GM23338 (cell line): Measurements from ENCODE around the gene KIF6. TPM values are rescaled to one million over a fixed set of nuclear protein-coding genes. Genes with fewer than 3 reads are reported as not detected.

ENCODE experiments used
- ATAC-seq: fragments of 200-7000 bp; cut with Tn5 transposase; 3 replicates; pipeline ENCODE4 v1.9.1; 2020
- DNase-seq: peaks from one replicate; pipeline ENCODE4 v3.0.0-alpha.2; 2015; ENCODE audit warnings: low spot score
- H2AFZ ChIP-seq: fragments of 200-600 bp; sonication (generic); 2 replicates; pipeline ENCODE4 v1.8.0; 2016; ENCODE audit warnings: antibody characterized with exemption, mild to moderate bottlenecking, moderate library complexity
- H3F3A ChIP-seq: fragments of 200-600 bp; sonication (generic); replicated peaks from 2 replicates; pipeline ENCODE4 v1.8.0; 2017; ENCODE audit warnings: antibody characterized with exemption, mixed run types, low read depth
- H3K27ac ChIP-seq: fragments of 200-600 bp; sonication (generic); 2 replicates; pipeline ENCODE4 v1.6.1; 2016; ENCODE audit warnings: low read depth
- H3K27me3 ChIP-seq: fragments of 200-600 bp; sonication (generic); 2 replicates; pipeline ENCODE4 v1.8.0; 2016; ENCODE audit warnings: mild to moderate bottlenecking, mixed run types, moderate library complexity; ENCODE audit not compliant: insufficient read depth
- H3K36me3 ChIP-seq: fragments of 200-600 bp; sonication (generic); 2 replicates; pipeline ENCODE4 v1.8.0; 2016; ENCODE audit warnings: mild to moderate bottlenecking; ENCODE audit not compliant: insufficient read depth
- H3K4me1 ChIP-seq: fragments of 200-600 bp; sonication (generic); 2 replicates; pipeline ENCODE4 v1.8.0; 2016; ENCODE audit warnings: mild to moderate bottlenecking, moderate library complexity; ENCODE audit not compliant: insufficient read depth
- H3K4me2 ChIP-seq: fragments of 200-600 bp; sonication (generic); 2 replicates; pipeline ENCODE4 v1.7.1; 2017; ENCODE audit warnings: mixed run types
- H3K4me3 ChIP-seq: fragments of 200-600 bp; sonication (generic); 2 replicates; pipeline ENCODE4 v1.6.1; 2016; ENCODE audit warnings: mixed run types
- H3K79me2 ChIP-seq: fragments of 200-600 bp; sonication (generic); replicated peaks from 2 replicates; pipeline ENCODE4 v1.8.0; 2017; ENCODE audit warnings: mild to moderate bottlenecking; ENCODE audit not compliant: insufficient read depth
- H3K9me2 ChIP-seq: fragments of 200-600 bp; sonication (generic); 2 replicates; pipeline ENCODE4 v1.8.0; 2017; ENCODE audit not compliant: insufficient read depth
- H4K20me1 ChIP-seq: fragments of 200-600 bp; sonication (generic); replicated peaks from 2 replicates; pipeline ENCODE4 v1.8.0; 2017; ENCODE audit warnings: mild to moderate bottlenecking; ENCODE audit not compliant: insufficient read depth
- H3K27ac Mint-ChIP-seq: 2 replicates; pipeline ENCODE4 v1.8.0; 2020; ENCODE audit warnings: inconsistent platforms, mild to moderate bottlenecking, moderate library complexity, mixed read lengths
- H3K27me3 Mint-ChIP-seq: 3 replicates; pipeline ENCODE4 v1.8.0; 2022; ENCODE audit warnings: low read depth, mild to moderate bottlenecking, moderate library complexity, mixed read lengths, inconsistent platforms; ENCODE audit not compliant: insufficient read depth, poor library complexity
- H3K36me3 Mint-ChIP-seq: 3 replicates; pipeline ENCODE4 v1.8.0; 2021; ENCODE audit warnings: low read depth, mild to moderate bottlenecking, inconsistent platforms, moderate library complexity, mixed read lengths
- H3K4me1 Mint-ChIP-seq: 3 replicates; pipeline ENCODE4 v1.8.0; 2020; ENCODE audit warnings: mild to moderate bottlenecking, inconsistent platforms, mixed read lengths
- H3K4me3 Mint-ChIP-seq: 3 replicates; pipeline ENCODE4 v1.8.0; 2021; ENCODE audit warnings: moderate library complexity, mild to moderate bottlenecking, inconsistent platforms, mixed read lengths
- H3K9me3 Mint-ChIP-seq: 3 replicates; pipeline ENCODE4 v1.8.0; 2020; ENCODE audit warnings: moderate library complexity, mild to moderate bottlenecking, inconsistent platforms, mixed read lengths
- CREB1 ChIP-seq: fragments of 250-450 bp; sonication (Bioruptor Pico); IDR thresholded peaks from 2 replicates; pipeline ENCODE4 v1.5.0; 2020; ENCODE audit warnings: low read depth, mild to moderate bottlenecking, moderate library complexity
- EZH2 ChIP-seq: fragments of 200-600 bp; sonication (generic); IDR thresholded peaks from one replicate; pipeline ENCODE4 v1.8.0; 2017; ENCODE audit warnings: antibody characterized with exemption, mild to moderate bottlenecking, low read depth; ENCODE audit not compliant: unreplicated experiment
- EZH2phosphoT487 ChIP-seq: fragments of 200-600 bp; sonication (generic); IDR thresholded peaks from one replicate; pipeline ENCODE4 v1.8.1; 2018; ENCODE audit warnings: antibody characterized with exemption; ENCODE audit not compliant: unreplicated experiment
- JUNB ChIP-seq: IDR thresholded peaks from one replicate; pipeline ENCODE4 v1.6.1; 2016; ENCODE audit warnings: antibody characterized with exemption; ENCODE audit not compliant: unreplicated experiment
- NANOG ChIP-seq: IDR thresholded peaks from 2 replicates; pipeline ENCODE4 v1.6.1; 2016; ENCODE audit warnings: antibody characterized with exemption, borderline replicate concordance
- POLR2AphosphoS5 ChIP-seq: IDR thresholded peaks from 2 replicates; pipeline ENCODE4 v1.6.1; 2016; ENCODE audit warnings: antibody characterized with exemption, low read depth
- REST ChIP-seq: IDR thresholded peaks from one replicate; pipeline ENCODE4 v1.6.1; 2018; ENCODE audit warnings: antibody characterized with exemption; ENCODE audit not compliant: unreplicated experiment
- STAT1 ChIP-seq: IDR thresholded peaks from one replicate; pipeline ENCODE4 v1.6.1; 2016; ENCODE audit warnings: antibody characterized with exemption; ENCODE audit not compliant: unreplicated experiment
- ZNF114 ChIP-seq: fragments of 250-450 bp; sonication (Bioruptor Pico); IDR thresholded peaks from 2 replicates; pipeline ENCODE4 v1.5.0; 2020; ENCODE audit warnings: mild to moderate bottlenecking, moderate library complexity
- ZNF331 ChIP-seq: fragments of 250-450 bp; sonication (Bioruptor Pico); IDR thresholded peaks from 2 replicates; pipeline ENCODE4 v1.5.0; 2020; ENCODE audit warnings: low read depth, mild to moderate bottlenecking, moderate library complexity
- polyA plus RNA-seq: library from polyadenylated mRNA; unstranded; fragments of >200 nt; fragmentation: Nextera tagmentation; extraction: Ambion mirVana; gene quantifications from 2 replicates; pipeline ENCODE4 v1.2.1, GENCODE V29; 2016
- total RNA-seq: library from RNA; depleted of rRNA; stranded (reverse); fragments of >200 nt; shearing (Covaris generic); gene quantifications from 2 replicates; pipeline ENCODE4 v1.2.3, GENCODE V29; 2014
- TF ChIP-seq, protein P1 (sequence below), 2 experiments: fragments of 200-600 bp in 1 of 2; sonication (generic) in 1 of 2; conservative IDR thresholded peaks; 2 replicates each; pipeline versions ENCODE4 v1.5.1 to v1.6.1; 2016 to 2017; ENCODE audit warnings: antibody characterized with exemption in 2 of 2, low read depth in 2 of 2, mild to moderate bottlenecking in 2 of 2, moderate library complexity in 1 of 2
- TF ChIP-seq, protein P2 (sequence below): fragments of 250-450 bp; sonication (Bioruptor Pico); IDR thresholded peaks from 2 replicates; pipeline ENCODE4 v1.5.0; 2020; ENCODE audit warnings: mild to moderate bottlenecking, moderate library complexity
- TF ChIP-seq, protein P3 (sequence below): IDR thresholded peaks from 2 replicates; pipeline ENCODE4 v1.6.1; 2016; ENCODE audit warnings: antibody characterized with exemption

KIF6 gene
- total and polyA plus RNA-seq, 2 experiments from 2014 or later, result 0.87 to 1.7 TPM

- no peaks in the 10 kb centered on the region; the same call in 2 of the 3 replicates for H3K4me1 Mint-ChIP-seq
- Histone ChIP-seq H3K27ac (no peak overlapping the region), H2AFZ (no peak overlapping the region), H3F3A (no peaks in the 10 kb centered on the region), H3K9me2 (peaks cover 7% of the 10 kb centered on the region; the same call in 1 of the 2 replicates), H3K27me3 (no peaks in the 10 kb centered on the region), H3K4me3 (no peak overlapping the region), H3K36me3 (no peaks in the 10 kb centered on the region), H3K4me1 (peaks cover 6% of the 10 kb centered on the region; the same call in 1 of the 2 replicates), H3K79me2 (no peaks in the 10 kb centered on the region), H4K20me1 (no peaks in the 10 kb centered on the region), H3K4me2 (no peak overlapping the region)
- no peak overlapping the region for H3K4me3 Mint-ChIP-seq
- ATAC-seq, result no peak
- peaks cover 1% of the 10 kb centered on the region for H3K27me3 Mint-ChIP-seq
- H3K9me3 Mint-ChIP-seq, result no peaks in the 10 kb centered on the region
- DNase-seq, result no peak
- H3K36me3 Mint-ChIP-seq, result no peaks in the 10 kb centered on the region
- H3K27ac Mint-ChIP-seq, result no peak overlapping the region
- TF ChIP-seq NANOG (no peak), JUNB (no peak), POLR2AphosphoS5 (no peak), STAT1 (no peak), ZNF114 (CRISPR knock-in tag) (no peak), EZH2 (no peak), CREB1 (CRISPR knock-in tag) (no peak), REST (no peak), ZNF331 (no peak), EZH2phosphoT487 (no peak)
- TF ChIP-seq, protein P1, sequence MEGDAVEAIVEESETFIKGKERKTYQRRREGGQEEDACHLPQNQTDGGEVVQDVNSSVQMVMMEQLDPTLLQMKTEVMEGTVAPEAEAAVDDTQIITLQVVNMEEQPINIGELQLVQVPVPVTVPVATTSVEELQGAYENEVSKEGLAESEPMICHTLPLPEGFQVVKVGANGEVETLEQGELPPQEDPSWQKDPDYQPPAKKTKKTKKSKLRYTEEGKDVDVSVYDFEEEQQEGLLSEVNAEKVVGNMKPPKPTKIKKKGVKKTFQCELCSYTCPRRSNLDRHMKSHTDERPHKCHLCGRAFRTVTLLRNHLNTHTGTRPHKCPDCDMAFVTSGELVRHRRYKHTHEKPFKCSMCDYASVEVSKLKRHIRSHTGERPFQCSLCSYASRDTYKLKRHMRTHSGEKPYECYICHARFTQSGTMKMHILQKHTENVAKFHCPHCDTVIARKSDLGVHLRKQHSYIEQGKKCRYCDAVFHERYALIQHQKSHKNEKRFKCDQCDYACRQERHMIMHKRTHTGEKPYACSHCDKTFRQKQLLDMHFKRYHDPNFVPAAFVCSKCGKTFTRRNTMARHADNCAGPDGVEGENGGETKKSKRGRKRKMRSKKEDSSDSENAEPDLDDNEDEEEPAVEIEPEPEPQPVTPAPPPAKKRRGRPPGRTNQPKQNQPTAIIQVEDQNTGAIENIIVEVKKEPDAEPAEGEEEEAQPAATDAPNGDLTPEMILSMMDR (conservative IDR thresholded peaks at IDR 0.05; ENCODE audit: low read depth in 2 of 2), result no peak
- TF ChIP-seq, protein P2, sequence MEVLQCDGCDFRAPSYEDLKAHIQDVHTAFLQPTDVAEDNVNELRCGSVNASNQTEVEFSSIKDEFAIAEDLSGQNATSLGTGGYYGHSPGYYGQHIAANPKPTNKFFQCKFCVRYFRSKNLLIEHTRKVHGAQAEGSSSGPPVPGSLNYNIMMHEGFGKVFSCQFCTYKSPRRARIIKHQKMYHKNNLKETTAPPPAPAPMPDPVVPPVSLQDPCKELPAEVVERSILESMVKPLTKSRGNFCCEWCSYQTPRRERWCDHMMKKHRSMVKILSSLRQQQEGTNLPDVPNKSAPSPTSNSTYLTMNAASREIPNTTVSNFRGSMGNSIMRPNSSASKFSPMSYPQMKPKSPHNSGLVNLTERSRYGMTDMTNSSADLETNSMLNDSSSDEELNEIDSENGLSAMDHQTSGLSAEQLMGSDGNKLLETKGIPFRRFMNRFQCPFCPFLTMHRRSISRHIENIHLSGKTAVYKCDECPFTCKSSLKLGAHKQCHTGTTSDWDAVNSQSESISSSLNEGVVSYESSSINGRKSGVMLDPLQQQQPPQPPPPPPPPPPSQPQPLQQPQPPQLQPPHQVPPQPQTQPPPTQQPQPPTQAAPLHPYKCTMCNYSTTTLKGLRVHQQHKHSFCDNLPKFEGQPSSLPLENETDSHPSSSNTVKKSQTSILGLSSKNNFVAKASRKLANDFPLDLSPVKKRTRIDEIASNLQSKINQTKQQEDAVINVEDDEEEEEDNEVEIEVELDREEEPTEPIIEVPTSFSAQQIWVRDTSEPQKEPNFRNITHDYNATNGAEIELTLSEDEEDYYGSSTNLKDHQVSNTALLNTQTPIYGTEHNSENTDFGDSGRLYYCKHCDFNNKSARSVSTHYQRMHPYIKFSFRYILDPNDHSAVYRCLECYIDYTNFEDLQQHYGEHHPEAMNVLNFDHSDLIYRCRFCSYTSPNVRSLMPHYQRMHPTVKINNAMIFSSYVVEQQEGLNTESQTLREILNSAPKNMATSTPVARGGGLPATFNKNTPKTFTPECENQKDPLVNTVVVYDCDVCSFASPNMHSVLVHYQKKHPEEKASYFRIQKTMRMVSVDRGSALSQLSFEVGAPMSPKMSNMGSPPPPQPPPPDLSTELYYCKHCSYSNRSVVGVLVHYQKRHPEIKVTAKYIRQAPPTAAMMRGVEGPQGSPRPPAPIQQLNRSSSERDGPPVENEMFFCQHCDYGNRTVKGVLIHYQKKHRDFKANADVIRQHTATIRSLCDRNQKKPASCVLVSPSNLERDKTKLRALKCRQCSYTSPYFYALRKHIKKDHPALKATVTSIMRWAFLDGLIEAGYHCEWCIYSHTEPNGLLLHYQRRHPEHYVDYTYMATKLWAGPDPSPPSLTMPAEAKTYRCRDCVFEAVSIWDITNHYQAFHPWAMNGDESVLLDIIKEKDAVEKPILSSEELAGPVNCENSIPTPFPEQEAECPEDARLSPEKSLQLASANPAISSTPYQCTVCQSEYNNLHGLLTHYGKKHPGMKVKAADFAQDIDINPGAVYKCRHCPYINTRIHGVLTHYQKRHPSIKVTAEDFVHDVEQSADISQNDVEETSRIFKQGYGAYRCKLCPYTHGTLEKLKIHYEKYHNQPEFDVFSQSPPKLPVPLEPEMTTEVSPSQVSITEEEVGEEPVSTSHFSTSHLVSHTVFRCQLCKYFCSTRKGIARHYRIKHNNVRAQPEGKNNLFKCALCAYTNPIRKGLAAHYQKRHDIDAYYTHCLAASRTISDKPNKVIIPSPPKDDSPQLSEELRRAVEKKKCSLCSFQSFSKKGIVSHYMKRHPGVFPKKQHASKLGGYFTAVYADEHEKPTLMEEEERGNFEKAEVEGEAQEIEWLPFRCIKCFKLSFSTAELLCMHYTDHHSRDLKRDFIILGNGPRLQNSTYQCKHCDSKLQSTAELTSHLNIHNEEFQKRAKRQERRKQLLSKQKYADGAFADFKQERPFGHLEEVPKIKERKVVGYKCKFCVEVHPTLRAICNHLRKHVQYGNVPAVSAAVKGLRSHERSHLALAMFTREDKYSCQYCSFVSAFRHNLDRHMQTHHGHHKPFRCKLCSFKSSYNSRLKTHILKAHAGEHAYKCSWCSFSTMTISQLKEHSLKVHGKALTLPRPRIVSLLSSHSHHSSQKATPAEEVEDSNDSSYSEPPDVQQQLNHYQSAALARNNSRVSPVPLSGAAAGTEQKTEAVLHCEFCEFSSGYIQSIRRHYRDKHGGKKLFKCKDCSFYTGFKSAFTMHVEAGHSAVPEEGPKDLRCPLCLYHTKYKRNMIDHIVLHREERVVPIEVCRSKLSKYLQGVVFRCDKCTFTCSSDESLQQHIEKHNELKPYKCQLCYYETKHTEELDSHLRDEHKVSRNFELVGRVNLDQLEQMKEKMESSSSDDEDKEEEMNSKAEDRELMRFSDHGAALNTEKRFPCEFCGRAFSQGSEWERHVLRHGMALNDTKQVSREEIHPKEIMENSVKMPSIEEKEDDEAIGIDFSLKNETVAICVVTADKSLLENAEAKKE (CRISPR knock-in tag), result no peak
- TF ChIP-seq, protein P3, sequence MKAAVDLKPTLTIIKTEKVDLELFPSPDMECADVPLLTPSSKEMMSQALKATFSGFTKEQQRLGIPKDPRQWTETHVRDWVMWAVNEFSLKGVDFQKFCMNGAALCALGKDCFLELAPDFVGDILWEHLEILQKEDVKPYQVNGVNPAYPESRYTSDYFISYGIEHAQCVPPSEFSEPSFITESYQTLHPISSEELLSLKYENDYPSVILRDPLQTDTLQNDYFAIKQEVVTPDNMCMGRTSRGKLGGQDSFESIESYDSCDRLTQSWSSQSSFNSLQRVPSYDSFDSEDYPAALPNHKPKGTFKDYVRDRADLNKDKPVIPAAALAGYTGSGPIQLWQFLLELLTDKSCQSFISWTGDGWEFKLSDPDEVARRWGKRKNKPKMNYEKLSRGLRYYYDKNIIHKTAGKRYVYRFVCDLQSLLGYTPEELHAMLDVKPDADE, result no peak
Observed at GRCh38 chr6:39421383-39422225, 303.6 kb downstream of the KIF6 start.
